EH (cell line): ENCODE data around the gene CDK5R1.

ENCODE experiments used
- DNase-seq: peaks from one replicate; pipeline ENCODE4 v3.0.0-alpha.2; 2015; ENCODE audit warnings: low read depth

Gene CDK5R1

GRCh38 chr17:32493571-32493970 is 6.8 kb downstream of the CDK5R1 start:
- no peak for DNase-seq

DNA sequence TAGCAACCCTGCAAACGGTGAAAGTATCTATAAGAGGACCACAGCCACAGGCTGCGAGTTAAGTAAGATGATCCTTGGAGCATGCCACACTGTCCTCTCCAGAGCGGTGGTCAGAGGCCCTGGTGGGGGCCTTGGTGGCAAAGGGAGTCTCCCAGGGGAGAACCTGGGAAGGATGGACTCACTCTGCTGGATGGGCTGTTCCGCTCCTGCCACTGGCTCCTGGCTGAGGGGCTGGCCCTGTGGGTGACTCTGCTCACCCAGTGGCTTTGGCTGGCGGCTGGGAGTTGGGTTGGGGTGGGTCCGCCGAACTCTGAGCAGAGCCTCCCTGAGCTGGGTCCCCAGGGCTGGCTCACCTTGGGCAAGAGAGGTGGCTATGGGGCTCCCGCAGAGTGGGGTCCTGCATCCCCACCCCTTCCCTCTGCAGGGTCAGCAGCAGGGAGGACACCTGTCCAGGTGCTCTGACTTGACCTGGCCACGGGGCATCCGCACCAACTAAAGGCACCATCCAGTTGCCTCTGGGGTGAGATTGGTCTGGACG is 7.3 kb downstream of the CDK5R1 start:
- no peak for DNase-seq

GRCh38 chr17:32494621-32495358 is 8.0 kb downstream of the CDK5R1 start:
- no peak for DNase-seq

DNA sequence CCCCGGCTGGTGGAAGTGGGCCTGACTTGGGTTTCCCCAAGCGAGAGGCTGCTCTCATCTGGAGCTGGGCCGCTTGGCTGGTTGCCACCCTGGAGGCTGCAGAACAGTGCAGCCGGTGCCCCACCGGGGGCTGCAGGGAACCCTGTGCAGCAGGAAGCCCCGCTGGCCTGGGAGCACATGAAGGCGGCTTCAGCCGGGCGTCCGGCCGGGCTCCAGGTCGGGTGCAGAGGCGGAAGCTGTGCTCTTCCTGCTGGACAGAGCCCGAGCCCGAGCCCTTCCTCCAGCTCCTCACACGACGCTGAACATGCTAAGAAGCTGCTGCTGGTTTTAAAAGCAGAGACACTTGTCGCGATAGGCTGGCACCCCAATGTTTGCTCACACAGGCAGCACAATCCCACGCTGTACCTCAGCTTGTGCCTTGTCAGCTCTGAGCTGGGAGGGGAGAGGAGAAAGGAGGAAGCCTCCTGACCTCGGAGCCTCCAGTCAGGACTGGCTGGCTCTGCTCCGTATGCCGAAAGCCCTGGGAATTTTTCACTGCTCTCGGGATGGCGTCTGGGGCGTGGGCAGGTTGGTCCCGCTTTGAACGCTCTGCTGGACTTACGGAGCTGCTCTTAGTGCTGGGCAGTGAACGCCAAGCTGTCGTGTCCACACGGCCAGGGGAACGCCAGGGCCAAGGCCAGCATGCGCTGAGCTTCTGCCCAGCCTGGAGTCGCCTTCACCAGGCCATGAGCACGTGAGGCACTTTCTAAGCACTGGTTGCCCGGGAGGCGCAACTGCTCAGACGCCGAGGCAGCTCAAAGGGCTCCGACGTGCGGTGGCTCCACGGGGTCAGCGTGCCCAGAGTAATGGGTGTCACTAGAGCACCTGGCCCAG is 8.8 kb downstream of the CDK5R1 start:
- DNase-seq, result peak; percentile 36

DNA sequence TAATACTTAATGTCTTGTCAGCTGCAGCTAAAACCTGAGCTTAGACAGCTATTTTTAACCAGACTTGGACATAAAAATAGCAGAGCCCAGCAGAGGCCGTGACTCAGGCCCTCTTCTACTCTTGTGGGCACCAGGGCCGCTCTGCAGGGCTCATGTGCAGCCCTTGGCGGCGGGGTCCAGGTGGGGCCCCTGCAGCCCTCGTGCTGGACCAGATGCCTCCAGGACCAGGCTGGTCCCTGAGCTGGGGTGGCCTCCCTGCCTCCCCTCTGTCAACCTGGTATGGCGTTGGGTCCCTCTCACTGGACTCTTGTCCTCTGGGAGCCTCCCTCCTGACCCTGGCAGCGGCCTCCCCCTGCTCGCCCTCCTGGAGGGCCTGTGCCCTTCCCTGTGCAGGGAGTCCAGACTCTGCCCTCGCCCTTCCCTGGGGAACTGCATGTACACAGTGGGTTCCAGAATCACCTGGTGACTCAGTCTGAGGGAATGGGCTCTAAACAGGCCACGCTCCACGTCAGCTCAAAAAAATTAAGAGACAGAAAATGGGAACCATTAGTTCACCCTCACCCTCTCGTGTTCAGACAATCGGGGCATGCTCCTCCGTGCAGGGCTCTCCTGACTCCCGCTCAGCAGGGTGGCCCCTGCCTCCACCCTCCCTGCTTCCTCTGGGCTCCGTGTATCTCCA is 9.7 kb downstream of the CDK5R1 start:
- DNase-seq, result peak; percentile 93

- peak; percentile 61 for DNase-seq
These were observed 10.8 kb downstream of the CDK5R1 start for GRCh38 chr17:32497431-32498205.

- DNase-seq, result no peak
These were observed 11.6 kb downstream of the CDK5R1 start for GRCh38 chr17:32498391-32498790.

- DNase-seq, result no peak
These were observed 15.2 kb downstream of the CDK5R1 start for GRCh38 chr17:32502013-32502412.

- no peak for DNase-seq
These were observed 15.9 kb downstream of the CDK5R1 start for GRCh38 chr17:32502710-32503109.

GRCh38 chr17:32503251-32504165 is 16.7 kb downstream of the CDK5R1 start:
- peak; percentile 49 for DNase-seq

- DNase-seq, result peak; percentile 92
These were observed 17.6 kb downstream of the CDK5R1 start for GRCh38 chr17:32504166-32504990.

- no peak for DNase-seq
These were observed 22.1 kb downstream of the CDK5R1 start for GRCh38 chr17:32508926-32509325.

GRCh38 chr17:32510466-32510865 is 23.7 kb downstream of the CDK5R1 start:
- no peak for DNase-seq

DNA sequence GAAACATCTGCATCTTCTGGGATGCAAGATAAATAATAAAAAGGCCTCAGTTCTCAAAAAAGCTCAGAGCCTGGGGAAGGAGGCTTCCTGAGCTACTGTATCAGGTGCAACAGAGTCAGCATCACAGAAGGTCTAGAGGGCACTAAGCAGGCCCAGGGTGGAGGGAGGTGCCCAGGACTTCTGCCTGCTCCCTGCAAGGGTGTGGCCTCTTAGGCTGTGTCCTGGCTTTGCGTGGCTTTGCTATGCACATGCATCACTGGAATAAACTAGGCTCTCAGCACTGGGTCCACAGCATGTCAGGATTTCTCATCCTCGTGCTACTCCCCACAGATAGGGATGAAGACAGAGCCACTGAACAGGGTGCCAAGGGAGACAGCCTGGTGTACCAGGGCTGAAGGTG is 25.5 kb downstream of the CDK5R1 start:
- DNase-seq, result no peak

GRCh38 chr17:32513579-32513978 is 26.8 kb downstream of the CDK5R1 start:
- no peak for DNase-seq

DNA sequence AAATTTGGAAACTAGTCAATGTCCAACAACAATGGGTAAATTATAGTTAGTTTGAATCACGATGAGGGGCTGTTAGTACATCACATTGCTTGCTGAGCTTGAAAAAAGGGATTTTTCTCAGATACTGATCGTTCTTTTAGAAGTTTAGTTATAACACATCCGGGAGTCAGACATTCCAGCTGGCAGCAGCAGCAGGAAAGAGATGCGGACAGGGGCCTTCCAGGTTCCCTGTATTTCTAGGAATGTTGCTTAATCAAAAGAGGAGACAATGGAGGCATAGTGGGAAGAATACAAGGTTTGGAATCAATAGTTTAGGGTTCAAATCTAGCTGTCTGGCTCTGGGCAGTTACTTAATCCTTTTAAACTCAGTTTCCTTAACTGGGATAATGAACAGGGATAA is 27.8 kb downstream of the CDK5R1 start:
- no peak for DNase-seq

- DNase-seq, result no peak
These were observed 29.0 kb downstream of the CDK5R1 start for GRCh38 chr17:32515677-32516383.

DNA sequence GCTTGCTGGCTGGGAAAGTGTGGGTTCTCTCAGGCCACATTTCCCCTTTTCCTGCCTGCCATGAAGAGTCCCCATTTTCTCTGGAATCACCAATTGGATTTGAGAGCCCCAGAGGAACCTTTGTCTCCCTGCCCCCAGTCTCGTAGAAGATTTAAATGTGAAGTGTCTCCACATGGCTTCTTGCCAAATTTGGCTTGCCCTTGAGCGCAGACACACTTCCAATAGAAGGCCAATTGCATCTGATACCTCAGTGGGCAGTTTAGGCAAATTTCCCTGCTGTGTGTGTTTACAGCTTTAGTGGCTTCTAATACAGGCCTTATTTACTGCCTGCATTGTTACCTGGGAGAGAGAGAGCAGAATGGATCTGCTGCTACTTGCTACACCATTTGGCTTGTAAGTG is 29.7 kb downstream of the CDK5R1 start:
- DNase-seq, result no peak
